Ishikawa (cell line): ENCODE measurements around the gene RASGEF1C.

ENCODE experiments used
- CEBPB ChIP-seq: IDR thresholded peaks from 2 replicates; pipeline ENCODE4 v1.6.1; 2012
- EGR1 ChIP-seq: IDR thresholded peaks from 2 replicates; pipeline ENCODE4 v1.6.1; 2012
- EP300 ChIP-seq: IDR thresholded peaks from 2 replicates; pipeline ENCODE4 v1.6.1; 2012; ENCODE audit warnings: borderline replicate concordance
- FOXM1 ChIP-seq: IDR thresholded peaks from 2 replicates; pipeline ENCODE4 v1.6.1; 2012; ENCODE audit warnings: low read depth, borderline replicate concordance
- MAX ChIP-seq: IDR thresholded peaks from 2 replicates; pipeline ENCODE4 v1.6.1; 2012
- NFIC ChIP-seq: IDR thresholded peaks from 2 replicates; pipeline ENCODE4 v1.6.1; 2012
- RAD21 ChIP-seq: IDR thresholded peaks from 2 replicates; pipeline ENCODE4 v1.6.1; 2012; ENCODE audit warnings: low read depth
- TAF1 ChIP-seq: IDR thresholded peaks from 2 replicates; pipeline ENCODE4 v1.6.1; 2012; ENCODE audit warnings: low read depth, mild to moderate bottlenecking
- TCF12 ChIP-seq: IDR thresholded peaks from 2 replicates; pipeline ENCODE4 v1.6.1; 2012; ENCODE audit warnings: low read depth
- TEAD4 ChIP-seq: IDR thresholded peaks from 2 replicates; pipeline ENCODE4 v1.6.1; 2012
- YY1 ChIP-seq: IDR thresholded peaks from 2 replicates; pipeline ENCODE4 v1.6.1; 2012; ENCODE audit warnings: low read depth
- ZBTB7A ChIP-seq: IDR thresholded peaks from 2 replicates; pipeline ENCODE4 v1.6.1; 2012; ENCODE audit warnings: low read depth
- TF ChIP-seq, protein P1 (sequence below): IDR thresholded peaks from 2 replicates; pipeline ENCODE4 v1.6.1; 2012; ENCODE audit warnings: low read depth, mild to moderate bottlenecking
- TF ChIP-seq, protein P2 (sequence below): IDR thresholded peaks from 2 replicates; pipeline ENCODE4 v1.6.1; 2012

DNA sequence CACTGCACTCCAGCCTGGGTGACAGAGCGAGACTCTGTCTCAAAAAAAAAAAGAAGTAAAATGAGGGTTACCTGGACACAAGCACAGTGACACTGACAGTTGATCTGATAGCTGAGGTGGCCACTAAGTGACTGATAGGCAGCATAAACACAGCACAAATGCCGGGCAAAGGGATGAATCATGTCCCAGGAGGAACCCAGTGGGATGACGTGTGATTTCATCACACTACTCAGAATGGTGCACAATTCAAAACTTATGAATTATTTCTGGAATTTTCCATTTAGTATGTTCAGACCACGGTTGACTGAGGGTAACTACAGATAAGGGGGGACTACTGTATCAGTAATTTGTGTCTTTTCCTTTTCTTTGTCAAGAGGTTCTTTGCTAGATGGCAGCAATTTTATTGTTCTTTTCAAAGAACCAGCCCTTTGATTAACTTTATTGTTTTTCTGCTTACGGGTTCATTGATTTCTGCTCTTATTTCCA is 103.1 kb downstream of the RASGEF1C start:
- TF ChIP-seq YY1 (no peak), EP300 (no peak), NFIC (no peak), MAX (no peak), RAD21 (no peak), TCF12 (no peak), CEBPB (no peak), FOXM1 (no peak), ZBTB7A (no peak), TAF1 (no peak), EGR1 (no peak), TEAD4 (no peak)
- TF ChIP-seq, protein P1, sequence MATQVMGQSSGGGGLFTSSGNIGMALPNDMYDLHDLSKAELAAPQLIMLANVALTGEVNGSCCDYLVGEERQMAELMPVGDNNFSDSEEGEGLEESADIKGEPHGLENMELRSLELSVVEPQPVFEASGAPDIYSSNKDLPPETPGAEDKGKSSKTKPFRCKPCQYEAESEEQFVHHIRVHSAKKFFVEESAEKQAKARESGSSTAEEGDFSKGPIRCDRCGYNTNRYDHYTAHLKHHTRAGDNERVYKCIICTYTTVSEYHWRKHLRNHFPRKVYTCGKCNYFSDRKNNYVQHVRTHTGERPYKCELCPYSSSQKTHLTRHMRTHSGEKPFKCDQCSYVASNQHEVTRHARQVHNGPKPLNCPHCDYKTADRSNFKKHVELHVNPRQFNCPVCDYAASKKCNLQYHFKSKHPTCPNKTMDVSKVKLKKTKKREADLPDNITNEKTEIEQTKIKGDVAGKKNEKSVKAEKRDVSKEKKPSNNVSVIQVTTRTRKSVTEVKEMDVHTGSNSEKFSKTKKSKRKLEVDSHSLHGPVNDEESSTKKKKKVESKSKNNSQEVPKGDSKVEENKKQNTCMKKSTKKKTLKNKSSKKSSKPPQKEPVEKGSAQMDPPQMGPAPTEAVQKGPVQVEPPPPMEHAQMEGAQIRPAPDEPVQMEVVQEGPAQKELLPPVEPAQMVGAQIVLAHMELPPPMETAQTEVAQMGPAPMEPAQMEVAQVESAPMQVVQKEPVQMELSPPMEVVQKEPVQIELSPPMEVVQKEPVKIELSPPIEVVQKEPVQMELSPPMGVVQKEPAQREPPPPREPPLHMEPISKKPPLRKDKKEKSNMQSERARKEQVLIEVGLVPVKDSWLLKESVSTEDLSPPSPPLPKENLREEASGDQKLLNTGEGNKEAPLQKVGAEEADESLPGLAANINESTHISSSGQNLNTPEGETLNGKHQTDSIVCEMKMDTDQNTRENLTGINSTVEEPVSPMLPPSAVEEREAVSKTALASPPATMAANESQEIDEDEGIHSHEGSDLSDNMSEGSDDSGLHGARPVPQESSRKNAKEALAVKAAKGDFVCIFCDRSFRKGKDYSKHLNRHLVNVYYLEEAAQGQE = no peak
- TF ChIP-seq, protein P2, sequence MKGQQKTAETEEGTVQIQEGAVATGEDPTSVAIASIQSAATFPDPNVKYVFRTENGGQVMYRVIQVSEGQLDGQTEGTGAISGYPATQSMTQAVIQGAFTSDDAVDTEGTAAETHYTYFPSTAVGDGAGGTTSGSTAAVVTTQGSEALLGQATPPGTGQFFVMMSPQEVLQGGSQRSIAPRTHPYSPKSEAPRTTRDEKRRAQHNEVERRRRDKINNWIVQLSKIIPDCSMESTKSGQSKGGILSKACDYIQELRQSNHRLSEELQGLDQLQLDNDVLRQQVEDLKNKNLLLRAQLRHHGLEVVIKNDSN = no peak
